Right lobe of liver (tissue), 4 donors: ENCODE results near the gene ALDH1L1.

ENCODE experiments used
- POLR2A ChIP-seq: fragments of 450-650 bp; IDR thresholded peaks from one replicate; pipeline ENCODE4 v1.6.1; 2017; ENCODE audit warnings: antibody characterized with exemption, mild to moderate bottlenecking
- TF ChIP-seq, protein P1 (sequence below), 4 donors: fragments of 200-600 bp in 3 of 4; fragments of 450-650 bp in 1 of 4; IDR thresholded peaks; one replicate each; pipeline versions ENCODE4 v1.5.1 to v1.8.0; 2016 to 2022; ENCODE audit warnings: antibody characterized with exemption in 4 of 4, mild to moderate bottlenecking in 2 of 4
- donor health status: DM: no; HTN: no; CAD: no.
- donor health status: DM: no; HTN: no; CAD: no.
- donor health status: DM: no; HTN: yes; CAD: no.

DNA sequence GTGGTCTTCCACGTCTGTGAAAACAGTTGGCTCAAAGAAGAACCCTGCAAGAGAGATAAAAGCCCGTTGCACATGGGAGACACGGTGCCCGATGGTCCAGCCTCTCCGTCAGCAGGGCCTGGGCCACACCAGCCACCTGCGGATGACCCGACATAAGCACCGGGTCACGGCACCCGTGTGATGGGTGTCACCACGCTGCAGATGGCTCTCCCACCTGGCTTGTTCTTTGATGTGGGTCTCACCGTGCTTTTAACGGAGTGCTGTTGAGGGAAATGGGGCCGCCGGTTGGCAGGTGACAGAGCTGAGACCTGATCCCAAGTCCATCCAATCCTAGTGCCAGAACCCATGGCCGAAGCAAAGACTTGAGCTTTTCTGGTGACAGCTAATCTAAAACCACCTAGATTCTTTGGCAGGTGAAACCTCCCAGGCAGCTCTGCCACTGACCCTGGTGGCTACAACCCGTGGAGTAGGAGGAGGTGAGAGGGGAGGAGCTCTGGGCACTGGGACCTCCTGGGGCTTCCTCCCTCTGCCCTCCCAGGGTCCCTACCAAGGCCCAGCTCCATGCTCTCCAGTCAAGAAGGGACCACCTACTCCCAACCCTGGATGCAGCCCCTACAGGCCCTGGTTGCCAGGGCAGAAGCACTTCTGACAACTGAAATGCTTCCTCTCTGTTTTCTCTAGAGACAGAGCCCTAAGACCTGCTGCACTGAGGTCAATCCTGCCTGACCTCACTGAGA is 73.0 kb downstream of the ALDH1L1 start:
- TF ChIP-seq, protein P1, sequence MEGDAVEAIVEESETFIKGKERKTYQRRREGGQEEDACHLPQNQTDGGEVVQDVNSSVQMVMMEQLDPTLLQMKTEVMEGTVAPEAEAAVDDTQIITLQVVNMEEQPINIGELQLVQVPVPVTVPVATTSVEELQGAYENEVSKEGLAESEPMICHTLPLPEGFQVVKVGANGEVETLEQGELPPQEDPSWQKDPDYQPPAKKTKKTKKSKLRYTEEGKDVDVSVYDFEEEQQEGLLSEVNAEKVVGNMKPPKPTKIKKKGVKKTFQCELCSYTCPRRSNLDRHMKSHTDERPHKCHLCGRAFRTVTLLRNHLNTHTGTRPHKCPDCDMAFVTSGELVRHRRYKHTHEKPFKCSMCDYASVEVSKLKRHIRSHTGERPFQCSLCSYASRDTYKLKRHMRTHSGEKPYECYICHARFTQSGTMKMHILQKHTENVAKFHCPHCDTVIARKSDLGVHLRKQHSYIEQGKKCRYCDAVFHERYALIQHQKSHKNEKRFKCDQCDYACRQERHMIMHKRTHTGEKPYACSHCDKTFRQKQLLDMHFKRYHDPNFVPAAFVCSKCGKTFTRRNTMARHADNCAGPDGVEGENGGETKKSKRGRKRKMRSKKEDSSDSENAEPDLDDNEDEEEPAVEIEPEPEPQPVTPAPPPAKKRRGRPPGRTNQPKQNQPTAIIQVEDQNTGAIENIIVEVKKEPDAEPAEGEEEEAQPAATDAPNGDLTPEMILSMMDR (IDR thresholded peaks at IDR 0.05): no peak
- no peak for TF ChIP-seq POLR2A
